Neural progenitor cell (in vitro differentiated cells): ENCODE results near the gene FMNL2.

ENCODE experiments used
- EZH2 ChIP-seq: fragments of 200-600 bp; sonication (generic); IDR thresholded peaks from 2 replicates; pipeline ENCODE4 v1.6.1; 2017; ENCODE audit warnings: antibody characterized with exemption, mild to moderate bottlenecking, moderate library complexity
- EZH2phosphoT487 ChIP-seq: fragments of 200-600 bp; sonication (generic); IDR thresholded peaks from 2 replicates; pipeline ENCODE4 v1.6.1; 2017; ENCODE audit warnings: antibody characterized with exemption
- TF ChIP-seq, protein P1 (sequence below): fragments of 200-600 bp; sonication (generic); IDR thresholded peaks from 2 replicates; pipeline ENCODE4 v1.5.1; 2017; ENCODE audit warnings: antibody characterized with exemption, mild to moderate bottlenecking

GRCh38 chr2:152472481-152472887, 137.5 kb downstream of the FMNL2 start:
- no peak for TF ChIP-seq EZH2phosphoT487
- TF ChIP-seq, protein P1, sequence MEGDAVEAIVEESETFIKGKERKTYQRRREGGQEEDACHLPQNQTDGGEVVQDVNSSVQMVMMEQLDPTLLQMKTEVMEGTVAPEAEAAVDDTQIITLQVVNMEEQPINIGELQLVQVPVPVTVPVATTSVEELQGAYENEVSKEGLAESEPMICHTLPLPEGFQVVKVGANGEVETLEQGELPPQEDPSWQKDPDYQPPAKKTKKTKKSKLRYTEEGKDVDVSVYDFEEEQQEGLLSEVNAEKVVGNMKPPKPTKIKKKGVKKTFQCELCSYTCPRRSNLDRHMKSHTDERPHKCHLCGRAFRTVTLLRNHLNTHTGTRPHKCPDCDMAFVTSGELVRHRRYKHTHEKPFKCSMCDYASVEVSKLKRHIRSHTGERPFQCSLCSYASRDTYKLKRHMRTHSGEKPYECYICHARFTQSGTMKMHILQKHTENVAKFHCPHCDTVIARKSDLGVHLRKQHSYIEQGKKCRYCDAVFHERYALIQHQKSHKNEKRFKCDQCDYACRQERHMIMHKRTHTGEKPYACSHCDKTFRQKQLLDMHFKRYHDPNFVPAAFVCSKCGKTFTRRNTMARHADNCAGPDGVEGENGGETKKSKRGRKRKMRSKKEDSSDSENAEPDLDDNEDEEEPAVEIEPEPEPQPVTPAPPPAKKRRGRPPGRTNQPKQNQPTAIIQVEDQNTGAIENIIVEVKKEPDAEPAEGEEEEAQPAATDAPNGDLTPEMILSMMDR: no peak
- TF ChIP-seq EZH2: no peak
